SU-DHL-6 (cell line): ENCODE data around the gene RBBP5.

Source experiments
- H2AFZ ChIP-seq: fragments of 200-600 bp; sonication (generic); 2 replicates; pipeline ENCODE4 v1.6.1; 2014; ENCODE audit warnings: low read depth, mild to moderate bottlenecking, moderate library complexity, mixed read lengths, antibody characterized with exemption, low read length; ENCODE audit not compliant: severe bottlenecking
- H3F3A ChIP-seq: fragments of 200-600 bp; shearing (Covaris generic); 2 replicates; pipeline ENCODE4 v1.6.0; 2016; ENCODE audit warnings: antibody characterized with exemption, mild to moderate bottlenecking; ENCODE audit not compliant: insufficient read depth
- H3K27ac ChIP-seq: fragments of 200-600 bp; sonication (generic); 2 replicates; pipeline ENCODE4 v1.5.1; 2016; ENCODE audit warnings: low read depth, mild to moderate bottlenecking, low read length, moderate library complexity, mixed read lengths
- H3K27me3 ChIP-seq: fragments of 200-600 bp; sonication (generic), shearing (Covaris generic); 2 replicates; pipeline ENCODE4 v1.6.0; 2014; ENCODE audit warnings: mild to moderate bottlenecking, low read length
- H3K36me3 ChIP-seq: fragments of 200-600 bp; sonication (generic); 2 replicates; pipeline ENCODE4 v1.6.1; 2014; ENCODE audit warnings: mild to moderate bottlenecking, low read length, mixed read lengths
- H3K4me2 ChIP-seq: fragments of 300-600, 200-600 bp; shearing (Covaris generic), sonication (generic); 2 replicates; pipeline ENCODE4 v1.6.0; 2014; ENCODE audit warnings: low read length, low read depth, mild to moderate bottlenecking; ENCODE audit not compliant: poor library complexity, severe bottlenecking
- H3K4me3 ChIP-seq: fragments of 200-600 bp; sonication (generic); 2 replicates; pipeline ENCODE4 v1.5.1; 2014; ENCODE audit warnings: antibody characterized with exemption, low read length, mild to moderate bottlenecking, mixed read lengths; ENCODE audit not compliant: insufficient read depth, poor library complexity, severe bottlenecking
- H3K79me2 ChIP-seq: fragments of 200-600 bp; sonication (generic); 2 replicates; pipeline ENCODE4 v1.6.1; 2014; ENCODE audit warnings: mild to moderate bottlenecking, low read length, moderate library complexity; ENCODE audit not compliant: insufficient read depth
- H3K9ac ChIP-seq: fragments of 200-600 bp; sonication (generic); 2 replicates; pipeline ENCODE4 v1.7.0; 2014; ENCODE audit warnings: mild to moderate bottlenecking, low read length
- H3K9me2 ChIP-seq: fragments of 200-600 bp; sonication (generic); replicated peaks from 2 replicates; pipeline ENCODE4 v1.6.1; 2014; ENCODE audit warnings: low read length; ENCODE audit not compliant: insufficient read depth
- H3K9me3 ChIP-seq: fragments of 200-600 bp; sonication (generic); 2 replicates; pipeline ENCODE4 v1.6.1; 2014; ENCODE audit warnings: low read length, mixed read lengths; ENCODE audit not compliant: insufficient read depth
- H4K20me1 ChIP-seq: fragments of 200-600 bp; sonication (generic); 2 replicates; pipeline ENCODE4 v1.6.1; 2014; ENCODE audit warnings: low read depth, mild to moderate bottlenecking, antibody characterized with exemption, low read length, moderate library complexity, mixed read lengths
- EZH2phosphoT487 ChIP-seq: fragments of 200-600 bp; sonication (generic), shearing (Covaris generic); conservative IDR thresholded peaks from 2 replicates; pipeline ENCODE4 v1.6.1; 2018; ENCODE audit warnings: mild to moderate bottlenecking, antibody characterized with exemption, low read length, moderate library complexity, mixed read lengths
- TF ChIP-seq, protein P1 (sequence below): fragments of 200-600 bp; sonication (generic); IDR thresholded peaks from one replicate; pipeline ENCODE4 v1.5.1; 2017; ENCODE audit warnings: antibody characterized with exemption, mild to moderate bottlenecking, low read length, moderate library complexity; ENCODE audit not compliant: insufficient read depth, poor library complexity, severe bottlenecking

RBBP5 gene

DNA sequence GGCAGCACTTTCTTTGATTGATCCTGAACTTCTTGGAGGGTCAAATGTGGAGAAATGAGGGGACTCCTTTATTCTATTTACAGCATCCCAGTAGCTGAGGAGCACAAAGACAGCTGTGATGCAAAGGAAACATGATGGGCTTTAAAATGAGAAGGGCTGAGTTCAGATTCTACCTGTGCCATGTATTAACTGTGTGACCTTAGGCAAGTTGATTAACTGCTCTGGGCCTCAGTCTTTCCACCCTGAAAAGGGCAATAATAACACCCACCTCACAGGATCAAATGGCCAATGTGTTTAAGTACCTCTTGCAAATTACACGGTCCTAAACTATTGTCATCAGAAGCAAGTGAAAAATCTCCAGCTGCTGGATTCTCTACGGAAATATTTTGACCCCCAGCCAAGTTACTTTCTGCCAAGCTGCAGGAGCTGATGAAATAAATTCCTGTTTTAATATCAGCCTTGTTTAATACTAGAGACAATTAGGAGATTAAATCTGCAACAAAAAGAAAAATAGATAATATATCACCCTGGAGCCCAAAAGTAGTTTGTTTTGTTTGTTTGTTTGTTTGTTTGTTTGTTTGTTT lies 53.2 kb downstream of the RBBP5 start:
- H3K27me3 ChIP-seq = no peaks in the 10 kb centered on the region
- no peaks in the 10 kb centered on the region for H3K9me2 ChIP-seq
- H3F3A ChIP-seq = no peaks in the 10 kb centered on the region
- no peak overlapping the region for H3K27ac ChIP-seq
- H4K20me1 ChIP-seq = no peaks in the 10 kb centered on the region
- H3K9me3 ChIP-seq = no peaks in the 10 kb centered on the region
- no peak overlapping the region for H2AFZ ChIP-seq
- TF ChIP-seq, protein P1, sequence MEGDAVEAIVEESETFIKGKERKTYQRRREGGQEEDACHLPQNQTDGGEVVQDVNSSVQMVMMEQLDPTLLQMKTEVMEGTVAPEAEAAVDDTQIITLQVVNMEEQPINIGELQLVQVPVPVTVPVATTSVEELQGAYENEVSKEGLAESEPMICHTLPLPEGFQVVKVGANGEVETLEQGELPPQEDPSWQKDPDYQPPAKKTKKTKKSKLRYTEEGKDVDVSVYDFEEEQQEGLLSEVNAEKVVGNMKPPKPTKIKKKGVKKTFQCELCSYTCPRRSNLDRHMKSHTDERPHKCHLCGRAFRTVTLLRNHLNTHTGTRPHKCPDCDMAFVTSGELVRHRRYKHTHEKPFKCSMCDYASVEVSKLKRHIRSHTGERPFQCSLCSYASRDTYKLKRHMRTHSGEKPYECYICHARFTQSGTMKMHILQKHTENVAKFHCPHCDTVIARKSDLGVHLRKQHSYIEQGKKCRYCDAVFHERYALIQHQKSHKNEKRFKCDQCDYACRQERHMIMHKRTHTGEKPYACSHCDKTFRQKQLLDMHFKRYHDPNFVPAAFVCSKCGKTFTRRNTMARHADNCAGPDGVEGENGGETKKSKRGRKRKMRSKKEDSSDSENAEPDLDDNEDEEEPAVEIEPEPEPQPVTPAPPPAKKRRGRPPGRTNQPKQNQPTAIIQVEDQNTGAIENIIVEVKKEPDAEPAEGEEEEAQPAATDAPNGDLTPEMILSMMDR = no peak
- no peak for TF ChIP-seq EZH2phosphoT487
- no peak overlapping the region for H3K4me3 ChIP-seq
- H3K4me2 ChIP-seq = no peak overlapping the region
- H3K79me2 ChIP-seq = no peaks in the 10 kb centered on the region
- no peaks in the 10 kb centered on the region for H3K36me3 ChIP-seq
- H3K9ac ChIP-seq = no peak overlapping the region

DNA sequence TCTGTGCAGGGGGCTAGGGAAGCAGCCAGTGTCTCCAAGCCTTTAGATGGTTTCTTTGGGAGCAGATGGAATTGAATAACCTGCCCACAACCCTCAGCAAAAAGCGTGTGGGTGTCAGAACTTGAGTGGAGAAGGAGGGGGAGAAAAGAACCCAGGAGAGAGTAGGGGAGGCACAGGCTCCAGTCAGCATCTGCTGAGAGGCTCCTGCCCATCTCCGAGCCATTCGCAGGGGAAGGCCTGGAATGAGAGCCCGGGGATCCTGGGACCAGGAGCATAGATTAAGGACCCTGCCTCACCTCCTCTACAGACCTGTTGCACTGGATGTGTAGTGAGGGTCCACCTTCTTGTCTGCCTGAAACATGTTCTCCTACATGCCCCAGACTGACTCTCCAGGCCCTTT lies 53.8 kb downstream of the RBBP5 start:
- Histone ChIP-seq H2AFZ (no peak overlapping the region), H3K4me2 (no peak overlapping the region), H3K79me2 (no peaks in the 10 kb centered on the region), H3K9ac (no peak overlapping the region), H4K20me1 (no peaks in the 10 kb centered on the region), H3K9me2 (no peaks in the 10 kb centered on the region), H3K4me3 (no peak overlapping the region), H3K27ac (no peak overlapping the region), H3K27me3 (no peaks in the 10 kb centered on the region), H3F3A (no peaks in the 10 kb centered on the region), H3K36me3 (no peaks in the 10 kb centered on the region), H3K9me3 (no peaks in the 10 kb centered on the region)
- TF ChIP-seq EZH2phosphoT487 = no peak
- TF ChIP-seq, protein P1 = no peak

DNA sequence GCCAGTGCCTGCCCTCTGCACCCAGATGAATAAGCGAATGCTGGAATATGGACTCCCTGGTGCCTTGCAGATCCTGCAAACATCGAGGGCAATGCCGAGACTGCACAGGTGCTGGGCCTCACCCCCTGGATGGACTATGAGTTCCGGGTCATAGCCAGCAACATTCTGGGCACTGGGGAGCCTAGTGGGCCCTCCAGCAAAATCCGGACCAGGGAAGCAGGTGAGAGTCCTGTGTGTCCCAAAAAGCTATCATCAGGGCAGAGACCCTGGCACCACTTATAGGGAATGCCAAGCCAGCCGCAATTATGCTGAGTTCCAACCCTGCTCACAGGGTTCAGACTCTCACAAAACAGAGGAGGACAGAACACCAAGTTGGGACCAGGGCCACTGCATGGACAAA lies 54.7 kb downstream of the RBBP5 start:
- no peaks in the 10 kb centered on the region for H3K27me3 ChIP-seq
- H3K9ac ChIP-seq = no peak overlapping the region
- H3K27ac ChIP-seq = no peak overlapping the region
- no peaks in the 10 kb centered on the region for H3K9me2 ChIP-seq
- no peaks in the 10 kb centered on the region for H4K20me1 ChIP-seq
- H3K4me2 ChIP-seq = no peak overlapping the region
- no peaks in the 10 kb centered on the region for H3K36me3 ChIP-seq
- H3K79me2 ChIP-seq = no peaks in the 10 kb centered on the region
- TF ChIP-seq, protein P1 = no peak
- TF ChIP-seq EZH2phosphoT487 = no peak
- H3K9me3 ChIP-seq = no peaks in the 10 kb centered on the region
- no peak overlapping the region for H3K4me3 ChIP-seq
- H3F3A ChIP-seq = no peaks in the 10 kb centered on the region
- H2AFZ ChIP-seq = no peak overlapping the region
